Neural progenitor cell (in vitro differentiated cells): Measurements from ENCODE around the gene OR52A5.

Source experiments
- EZH2 ChIP-seq: fragments of 200-600 bp; sonication (generic); IDR thresholded peaks from 2 replicates; pipeline ENCODE4 v1.6.1; 2017; ENCODE audit warnings: antibody characterized with exemption, mild to moderate bottlenecking, moderate library complexity
- EZH2phosphoT487 ChIP-seq: fragments of 200-600 bp; sonication (generic); IDR thresholded peaks from 2 replicates; pipeline ENCODE4 v1.6.1; 2017; ENCODE audit warnings: antibody characterized with exemption
- TF ChIP-seq, protein P1 (sequence below): fragments of 200-600 bp; sonication (generic); IDR thresholded peaks from 2 replicates; pipeline ENCODE4 v1.5.1; 2017; ENCODE audit warnings: antibody characterized with exemption, mild to moderate bottlenecking

DNA sequence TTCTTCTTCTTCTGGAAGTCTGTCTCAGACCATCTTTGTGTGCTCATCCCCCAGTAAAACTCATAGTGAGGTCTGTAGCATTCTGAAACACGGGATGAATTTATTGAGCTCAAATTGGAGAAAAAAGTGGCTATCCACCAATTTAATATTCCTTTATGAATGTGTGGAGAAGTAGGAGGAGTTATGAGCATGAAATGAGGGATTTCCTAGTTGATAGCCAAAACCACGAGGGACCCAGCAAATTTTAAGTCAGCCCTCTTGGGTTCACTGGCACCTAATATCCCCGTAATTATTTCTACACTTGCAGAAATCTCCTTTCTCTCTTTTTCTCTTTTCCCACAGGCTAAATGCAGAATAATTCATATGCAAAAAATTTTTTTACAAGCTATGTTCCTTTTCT is 16.5 kb upstream of the OR52A5 start, which contains the start of gene OR52A1:
- TF ChIP-seq, protein P1, sequence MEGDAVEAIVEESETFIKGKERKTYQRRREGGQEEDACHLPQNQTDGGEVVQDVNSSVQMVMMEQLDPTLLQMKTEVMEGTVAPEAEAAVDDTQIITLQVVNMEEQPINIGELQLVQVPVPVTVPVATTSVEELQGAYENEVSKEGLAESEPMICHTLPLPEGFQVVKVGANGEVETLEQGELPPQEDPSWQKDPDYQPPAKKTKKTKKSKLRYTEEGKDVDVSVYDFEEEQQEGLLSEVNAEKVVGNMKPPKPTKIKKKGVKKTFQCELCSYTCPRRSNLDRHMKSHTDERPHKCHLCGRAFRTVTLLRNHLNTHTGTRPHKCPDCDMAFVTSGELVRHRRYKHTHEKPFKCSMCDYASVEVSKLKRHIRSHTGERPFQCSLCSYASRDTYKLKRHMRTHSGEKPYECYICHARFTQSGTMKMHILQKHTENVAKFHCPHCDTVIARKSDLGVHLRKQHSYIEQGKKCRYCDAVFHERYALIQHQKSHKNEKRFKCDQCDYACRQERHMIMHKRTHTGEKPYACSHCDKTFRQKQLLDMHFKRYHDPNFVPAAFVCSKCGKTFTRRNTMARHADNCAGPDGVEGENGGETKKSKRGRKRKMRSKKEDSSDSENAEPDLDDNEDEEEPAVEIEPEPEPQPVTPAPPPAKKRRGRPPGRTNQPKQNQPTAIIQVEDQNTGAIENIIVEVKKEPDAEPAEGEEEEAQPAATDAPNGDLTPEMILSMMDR: no peak
- TF ChIP-seq EZH2: no peak
- no peak for TF ChIP-seq EZH2phosphoT487
